Suprapubic skin (tissue), 4 donors: Measurements from ENCODE around the gene IMPA2.

Experiments
- CTCF ChIP-seq, 2 donors: fragments of 200-600 bp in 1 of 2; fragments of 450-650 bp in 1 of 2; sonication (generic) in 1 of 2; IDR thresholded peaks; one replicate each; pipeline ENCODE4 v1.5.1; 2016 to 2019; ENCODE audit warnings: antibody characterized with exemption in 2 of 2, mild to moderate bottlenecking in 1 of 2, moderate library complexity in 1 of 2
- EP300 ChIP-seq: sonication (generic); formaldehyde crosslinking; IDR thresholded peaks from one replicate; pipeline ENCODE4 v1.6.1; 2017; ENCODE audit warnings: antibody characterized with exemption
- POLR2AphosphoS5 ChIP-seq, 3 donors: sonication (generic); formaldehyde crosslinking; IDR thresholded peaks; one replicate each; pipeline ENCODE4 v1.6.1; 2017; ENCODE audit warnings: antibody characterized with exemption in 3 of 3

DNA sequence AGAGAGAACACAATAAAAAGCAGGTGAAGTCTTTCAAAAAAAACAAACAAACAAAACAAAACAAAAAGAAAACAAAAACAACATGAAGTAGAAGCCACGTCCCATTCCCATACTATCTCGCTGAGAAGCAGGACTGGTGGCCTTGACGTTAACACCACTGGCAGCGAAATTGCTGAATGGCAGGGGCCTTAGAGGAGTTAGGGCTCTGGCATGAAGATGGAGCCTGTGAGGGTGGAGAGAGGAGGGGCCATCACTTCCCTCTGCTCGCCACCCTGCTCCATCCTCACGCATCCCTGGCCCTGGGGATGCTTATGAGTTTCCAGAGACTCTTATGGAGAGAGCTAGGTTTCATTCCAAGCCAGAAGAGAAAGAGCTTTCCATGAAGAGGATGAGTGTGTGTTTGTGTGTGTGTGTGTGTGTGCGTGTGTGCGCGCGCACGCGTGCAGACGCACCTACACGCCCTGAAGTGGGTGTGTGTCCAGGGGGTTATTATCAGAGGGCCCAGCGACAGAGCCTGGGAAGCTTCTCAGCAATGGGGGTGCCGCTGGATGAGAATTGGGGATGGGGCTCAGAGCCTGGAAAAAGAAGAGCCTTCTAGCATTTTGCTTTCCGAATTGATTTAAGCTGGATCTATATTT is 20.4 kb upstream of the IMPA2 start:
- TF ChIP-seq CTCF (IDR thresholded peaks at IDR 0.05) (no peak), POLR2AphosphoS5 (IDR thresholded peaks at IDR 0.05) (no peak), EP300 (no peak)
